Measurements from ENCODE around the gene DCTN3. TPM values are rescaled to one million over a fixed set of nuclear protein-coding genes. Genes with fewer than 3 reads are reported as not detected.

DCTN3 gene
- total and polyA plus RNA-seq, 10 of the 15 experiments (the other 5 are each of a cell fraction or from before 2014, with no cell fraction given) = 19.0 to 120 (median 71.8) TPM

DNA sequence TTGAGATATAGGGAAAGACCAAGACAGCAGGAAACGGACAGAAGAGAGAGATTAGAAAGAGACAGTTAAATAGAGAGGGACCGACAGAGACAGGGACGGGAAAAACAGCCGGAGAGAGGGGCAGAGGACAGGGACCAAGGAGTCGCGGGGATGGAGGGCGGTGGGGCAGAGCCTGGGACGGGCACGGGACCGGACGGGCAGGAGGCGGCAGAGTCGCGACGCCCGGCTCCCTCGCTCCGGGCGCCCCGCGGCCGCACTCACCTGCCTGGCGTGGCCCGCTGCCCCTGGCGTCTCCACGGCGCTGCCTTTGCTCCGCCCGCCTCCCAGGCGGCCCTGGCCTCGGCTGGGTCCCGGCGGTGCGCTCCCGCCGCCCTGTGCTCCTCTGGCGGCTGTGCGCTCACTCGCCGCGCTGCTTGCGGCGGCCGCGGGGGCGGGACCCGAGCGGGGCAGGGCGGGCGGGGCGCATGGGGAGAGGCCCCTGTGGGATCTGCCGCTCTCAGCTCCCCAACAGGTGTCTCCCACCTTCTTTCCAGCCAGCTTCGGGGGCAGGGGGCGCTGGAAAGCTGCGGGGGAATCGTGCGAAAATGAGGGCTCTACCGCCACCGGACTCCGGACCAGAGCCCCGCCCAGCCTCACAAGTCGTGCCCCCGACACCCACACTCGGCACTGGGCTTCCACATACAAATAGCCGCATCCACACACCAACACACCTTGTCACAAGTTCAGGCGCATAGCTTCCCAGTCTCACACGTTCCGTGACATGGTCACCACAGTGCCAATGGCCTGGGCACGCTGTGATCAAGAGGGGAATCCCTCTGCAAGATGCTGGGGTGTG, 8.6 kb upstream of the DCTN3 start, which contains the start of gene ARID3C:
Gene ARID3C (minus strand): TSS at position 411 of the 835 bp plus-strand sequence. CDS start 1,052 bp downstream, outside the sequence.
- ChIA-PET CTCF (interaction anchor here (1.2 kb wide), 1 partner anchor 16 kb away, joined by 3 read pairs; no protein-coding TSS in a partner anchor), RAD21 (ENCODE audit: unreplicated experiment) (no interaction called here), POLR2A (interaction anchor here (1.5 kb wide), 1 partner anchor 9 kb away, joined by 4 read pairs; the partner anchor contains the start of gene SIGMAR1), SMC1A (ENCODE audit: uncharacterized antibody, unreplicated experiment) (interaction anchor here (0.6 kb wide), 1 partner anchor 11 kb away, joined by 3 read pairs; no protein-coding TSS in a partner anchor)
- in situ Hi-C loops (cut with MboI) (no loop called here), intact Hi-C loops (cut with micrococcal nuclease; ENCODE audit: unreplicated experiment) (no loop called here)
- Histone ChIP-seq H3K36me3 (ENCODE audit: control insufficient read depth in 2 of 2, insufficient read depth in 2 of 2, low read length in 1 of 2) (no peaks in the 10 kb centered on the region; a peak in 1 of 4 replicates), H3K79me2 (ENCODE audit: control insufficient read depth, insufficient read depth, low read length) (no peaks in the 10 kb centered on the region), H3K4me3 (peak within 1 kb of the TSS; percentile 32; the same call in 1 of the 2 replicates), H3K27me3 (replicated peaks in 1 of 2; ENCODE audit: control insufficient read depth in 2 of 2, insufficient read depth in 2 of 2, low read length in 1 of 2) (peaks cover 14 to 19% of the 10 kb centered on the region in 2 experiments), H3K4me2 (ENCODE audit: control insufficient read depth, insufficient read depth) (peak within 1 kb of the TSS; percentile 71), H3K27ac (ENCODE audit: control insufficient read depth, insufficient read depth) (no peak within 1 kb of the TSS), H3K9ac (ENCODE audit: control insufficient read depth, insufficient read depth, low read length) (no peak within 1 kb of the TSS), H3K9me3 (replicated peaks; ENCODE audit: control insufficient read depth, insufficient read depth, low read length) (no peaks in the 10 kb centered on the region), H4K20me1 (ENCODE audit: control insufficient read depth, insufficient read depth) (no peaks in the 10 kb centered on the region; the same call in 1 of the 2 replicates), H3K4me1 (ENCODE audit: control insufficient read depth, insufficient read depth, low read length) (peaks cover 4% of the 10 kb centered on the region; the same call in 1 of the 2 replicates), H2AFZ (ENCODE audit: control insufficient read depth, low read depth, low read length) (no peak within 1 kb of the TSS; the same call in 1 of the 2 replicates)
- no peak for DNase-seq (ENCODE audit: low read depth, low spot score)
- FAIRE-seq = no peak
- 2% methylated on average over 48 of the region's 69 CpGs for WGBS (ENCODE audit: insufficient coverage, insufficient replicate concordance, low lambda C conversion rate, missing lambda C conversion rate)
- ATAC-seq = peak; percentile 67
- no peak for TF ChIP-seq NBN (IDR thresholded peaks at IDR 0.05)
- 0 out of 3 replicates have a peak, but pooled peaks of 1 of the 2 experiments have one; percentile 24 for TF ChIP-seq EGR1 (IDR thresholded peaks at IDR 0.05; ENCODE audit: borderline replicate concordance in 1 of 2, low read depth in 2 of 2, low read length in 2 of 2)
- TF ChIP-seq EZH2 (IDR thresholded peaks at IDR 0.05; ENCODE audit: borderline replicate concordance, control insufficient read depth, low read depth, low read length) = peak; percentile 29; the same call in 1 of the 2 replicates
- TF ChIP-seq HCFC1 (IDR thresholded peaks at IDR 0.05; ENCODE audit: low read length) = no peak
- TF ChIP-seq BHLHE40 (IDR thresholded peaks at IDR 0.05; ENCODE audit: borderline replicate concordance in 1 of 2, low read depth in 2 of 2, low read length in 1 of 2) = 0 out of 4 replicates have a peak, but pooled peaks of 1 of the 2 experiments have one; percentile 8
- no peak for TF ChIP-seq NR2F1 (conservative IDR thresholded peaks at IDR 0.05)
- TF ChIP-seq SUZ12 (IDR thresholded peaks at IDR 0.05; ENCODE audit: unreplicated experiment) = peak; percentile 64
- TF ChIP-seq, protein P1, sequence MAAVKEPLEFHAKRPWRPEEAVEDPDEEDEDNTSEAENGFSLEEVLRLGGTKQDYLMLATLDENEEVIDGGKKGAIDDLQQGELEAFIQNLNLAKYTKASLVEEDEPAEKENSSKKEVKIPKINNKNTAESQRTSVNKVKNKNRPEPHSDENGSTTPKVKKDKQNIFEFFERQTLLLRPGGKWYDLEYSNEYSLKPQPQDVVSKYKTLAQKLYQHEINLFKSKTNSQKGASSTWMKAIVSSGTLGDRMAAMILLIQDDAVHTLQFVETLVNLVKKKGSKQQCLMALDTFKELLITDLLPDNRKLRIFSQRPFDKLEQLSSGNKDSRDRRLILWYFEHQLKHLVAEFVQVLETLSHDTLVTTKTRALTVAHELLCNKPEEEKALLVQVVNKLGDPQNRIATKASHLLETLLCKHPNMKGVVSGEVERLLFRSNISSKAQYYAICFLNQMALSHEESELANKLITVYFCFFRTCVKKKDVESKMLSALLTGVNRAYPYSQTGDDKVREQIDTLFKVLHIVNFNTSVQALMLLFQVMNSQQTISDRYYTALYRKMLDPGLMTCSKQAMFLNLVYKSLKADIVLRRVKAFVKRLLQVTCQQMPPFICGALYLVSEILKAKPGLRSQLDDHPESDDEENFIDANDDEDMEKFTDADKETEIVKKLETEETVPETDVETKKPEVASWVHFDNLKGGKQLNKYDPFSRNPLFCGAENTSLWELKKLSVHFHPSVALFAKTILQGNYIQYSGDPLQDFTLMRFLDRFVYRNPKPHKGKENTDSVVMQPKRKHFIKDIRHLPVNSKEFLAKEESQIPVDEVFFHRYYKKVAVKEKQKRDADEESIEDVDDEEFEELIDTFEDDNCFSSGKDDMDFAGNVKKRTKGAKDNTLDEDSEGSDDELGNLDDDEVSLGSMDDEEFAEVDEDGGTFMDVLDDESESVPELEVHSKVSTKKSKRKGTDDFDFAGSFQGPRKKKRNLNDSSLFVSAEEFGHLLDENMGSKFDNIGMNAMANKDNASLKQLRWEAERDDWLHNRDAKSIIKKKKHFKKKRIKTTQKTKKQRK (IDR thresholded peaks at IDR 0.05; ENCODE audit: low read depth, low read length) = no peak
- no peak for TF ChIP-seq PML (IDR thresholded peaks at IDR 0.05; ENCODE audit: low read length)
- TF ChIP-seq IKZF1 (conservative IDR thresholded peaks at IDR 0.05) = no peak
- TF ChIP-seq PKNOX1 (IDR thresholded peaks at IDR 0.05) = no peak
- BruUV-seq (replicated peaks) = no TSS peak

All from GM12878 (cell line).